Astrocyte of the hippocampus (primary cell): Measurements from ENCODE around the gene CCDC27.
"Not testable (repeated sequence)": the region's sequence is repeated elsewhere in the genome, so short reads cannot be mapped to it uniquely, and the experiment has no call there.

ENCODE experiments used
- DNase-seq: peaks from one replicate; pipeline ENCODE4 v3.0.0; 2011; ENCODE audit warnings: low read depth, low spot score

The CCDC27 gene

GRCh38 chr1:3789421-3790300 lies 37.4 kb downstream of the CCDC27 start:
- no peak for DNase-seq

- DNase-seq: no peak
These were observed 38.3 kb downstream of the CCDC27 start for GRCh38 chr1:3790500-3790923.

- no peak for DNase-seq
These were observed 38.7 kb downstream of the CCDC27 start for GRCh38 chr1:3790952-3791351.

GRCh38 chr1:3795453-3796214 lies 43.4 kb downstream of the CCDC27 start:
- DNase-seq: no peak

GRCh38 chr1:3796215-3797061 lies 44.2 kb downstream of the CCDC27 start, which contains the start of gene LRRC47:
Gene LRRC47, minus strand, starts transcription at chr1:3796498. Its CDS starts 22 bp downstream, at chr1:3796476.
- peak; percentile 97 for DNase-seq

GRCh38 chr1:3799976-3800685 lies 47.9 kb downstream of the CCDC27 start:
- DNase-seq: no peak

- DNase-seq: not testable (repeated sequence)
These were observed 48.5 kb downstream of the CCDC27 start for GRCh38 chr1:3800795-3801194.

GRCh38 chr1:3803905-3804626 lies 51.8 kb downstream of the CCDC27 start:
- no peak for DNase-seq

GRCh38 chr1:3804627-3804944 lies 52.3 kb downstream of the CCDC27 start:
- not testable (repeated sequence) for DNase-seq

- no peak for DNase-seq
These were observed 52.8 kb downstream of the CCDC27 start for GRCh38 chr1:3805038-3805437.

GRCh38 chr1:3807769-3808168 lies 55.5 kb downstream of the CCDC27 start:
- DNase-seq: no peak

- no peak for DNase-seq
These were observed 57.4 kb downstream of the CCDC27 start for GRCh38 chr1:3809680-3810079.

GRCh38 chr1:3810149-3810761 lies 58.0 kb downstream of the CCDC27 start:
- not testable (repeated sequence) for DNase-seq

- DNase-seq: no peak
These were observed 59.3 kb downstream of the CCDC27 start for GRCh38 chr1:3811595-3811911.

GRCh38 chr1:3814065-3814464 lies 61.8 kb downstream of the CCDC27 start:
- no peak for DNase-seq

GRCh38 chr1:3814771-3815561 lies 62.7 kb downstream of the CCDC27 start:
- no peak for DNase-seq

- DNase-seq: no peak
These were observed 64.3 kb downstream of the CCDC27 start for GRCh38 chr1:3816331-3817137.

GRCh38 chr1:3817138-3817740 lies 65.0 kb downstream of the CCDC27 start:
- DNase-seq: no peak
